GM23248 (cell line): ENCODE data around the gene PRPF18.

Source experiments
- EZH2 ChIP-seq: fragments of 200-600 bp; sonication (generic); IDR thresholded peaks from 2 replicates; pipeline ENCODE4 v1.6.1; 2018; ENCODE audit warnings: antibody characterized with exemption, mild to moderate bottlenecking; ENCODE audit not compliant: insufficient read depth, poor library complexity, severe bottlenecking
- EZH2phosphoT487 ChIP-seq: fragments of 200-600 bp; sonication (generic); IDR thresholded peaks from 2 replicates; pipeline ENCODE4 v1.6.1; 2018; ENCODE audit warnings: antibody characterized with exemption, moderate library complexity, mild to moderate bottlenecking, low read depth; ENCODE audit not compliant: insufficient read depth

GRCh38 chr10:13586676-13587355 lies at the start of gene PRPF18:
- TF ChIP-seq EZH2phosphoT487 (no peak), EZH2 (no peak)
